OCI-LY7 (cell line): ENCODE data around the gene DCPS. TPM values are rescaled to one million over a fixed set of nuclear protein-coding genes. Genes with fewer than 3 reads are reported as not detected.
A peak's percentile ranks its signal among the peaks of the same experiment; 100 is the strongest.

Experiments used
- BruUV-seq: library from RNA; stranded (reverse); fragments of 400-500 nt; replicated peaks from 2 replicates; lab custom pipeline; 2021; lab: Mats Ljungman, UMichigan
- CTCF ChIA-PET: fragments of 300-600 bp; sonication (Branson Sonifier 250); formaldehyde crosslinking; loops from one replicate; lab custom pipeline; 2022; ENCODE audit warnings: antibody characterized with exemption; ENCODE audit not compliant: unreplicated experiment; lab: Charles Lee
- POLR2A ChIA-PET: fragments of 300-600 bp; sonication (Branson Sonifier 250); formaldehyde crosslinking; loops from one replicate; lab custom pipeline; 2022; ENCODE audit warnings: antibody characterized with exemption; lab: Charles Lee
- DNase-seq: peaks from one replicate; pipeline ENCODE4 v3.0.0-alpha.2; 2015; ENCODE audit warnings: low spot score
- H2AFZ ChIP-seq: fragments of 200-600 bp; sonication (generic), shearing (Covaris generic); 2 replicates; pipeline ENCODE4 v1.6.1; 2014; ENCODE audit warnings: mild to moderate bottlenecking, antibody characterized with exemption, low read length, moderate library complexity
- H3K27ac ChIP-seq: fragments of 200-600 bp; sonication (generic); 2 replicates; pipeline ENCODE4 v1.5.1; 2014; ENCODE audit warnings: mixed run types, low read depth, mild to moderate bottlenecking, moderate library complexity, low read length, inconsistent platforms; ENCODE audit not compliant: poor library complexity, severe bottlenecking
- H3K36me3 ChIP-seq: fragments of 200-600 bp; sonication (generic); 2 replicates; pipeline ENCODE4 v1.6.1; 2014; ENCODE audit warnings: mild to moderate bottlenecking, antibody characterized with exemption, low read length, moderate library complexity, mixed read lengths; ENCODE audit not compliant: insufficient read depth
- H3K4me1 ChIP-seq: fragments of 200-600 bp; sonication (generic); 2 replicates; pipeline ENCODE4 v1.5.1; 2014; ENCODE audit warnings: mild to moderate bottlenecking, low read length; ENCODE audit not compliant: insufficient read depth, poor library complexity, severe bottlenecking
- H3K4me2 ChIP-seq: fragments of 200-600 bp; sonication (generic); 2 replicates; pipeline ENCODE4 v1.6.1; 2014; ENCODE audit warnings: mild to moderate bottlenecking, low read length
- H3K4me3 ChIP-seq: fragments of 200-600 bp; sonication (generic); 2 replicates; pipeline ENCODE4 v1.5.1; 2014; ENCODE audit warnings: mild to moderate bottlenecking, low read depth, low read length; ENCODE audit not compliant: poor library complexity, severe bottlenecking
- H3K79me2 ChIP-seq: fragments of 200-600 bp; sonication (generic); 2 replicates; pipeline ENCODE4 v1.6.1; 2016; ENCODE audit warnings: low read depth, mild to moderate bottlenecking, low read length, moderate library complexity, mixed read lengths; ENCODE audit not compliant: insufficient read depth
- H3K9me2 ChIP-seq: fragments of 200-600 bp; sonication (generic); 2 replicates; pipeline ENCODE4 v1.6.1; 2016; ENCODE audit warnings: mild to moderate bottlenecking, low read length, mixed read lengths; ENCODE audit not compliant: insufficient read depth
- H3K9me3 ChIP-seq: fragments of 200-600 bp; sonication (generic); 2 replicates; pipeline ENCODE4 v1.6.1; 2014; ENCODE audit warnings: mild to moderate bottlenecking, mixed run types, low read length, mixed read lengths
- H4K20me1 ChIP-seq: fragments of 200-600 bp; sonication (generic); 2 replicates; pipeline ENCODE4 v1.6.1; 2014; ENCODE audit warnings: mild to moderate bottlenecking, antibody characterized with exemption, low read length, moderate library complexity, mixed read lengths; ENCODE audit not compliant: insufficient read depth
- EZH2phosphoT487 ChIP-seq: fragments of 200-600 bp; sonication (generic); IDR thresholded peaks from 2 replicates; pipeline ENCODE4 v1.6.1; 2018; ENCODE audit warnings: low read depth, borderline replicate concordance, mild to moderate bottlenecking, mixed run types, antibody characterized with exemption, low read length, moderate library complexity, mixed read lengths
- intact Hi-C: fragments of 100-400 bp; cut with micrococcal nuclease; formaldehyde crosslinking; loops from one replicate; pipeline ENCODE4 v1.10.0; 2022; ENCODE audit not compliant: unreplicated experiment
- total RNA-seq, 2 experiments: library from RNA; depleted of rRNA in 1 of 2; stranded (reverse); fragments of >200 nt in 1 of 2; shearing (Covaris generic) in 1 of 2; gene quantifications; 2 replicates each; pipeline ENCODE4 v1.2.3, GENCODE V29; 2014 to 2022
- TF ChIP-seq, protein P1 (sequence below): fragments of 200-600 bp; sonication (generic); conservative IDR thresholded peaks from 2 replicates; pipeline ENCODE4 v1.5.1; 2014; ENCODE audit warnings: mild to moderate bottlenecking, antibody characterized with exemption, low read length, moderate library complexity, mixed read lengths

Gene DCPS
- total RNA-seq, 2 experiments from 2014 or later = 30.4 to 36.5 TPM

DNA sequence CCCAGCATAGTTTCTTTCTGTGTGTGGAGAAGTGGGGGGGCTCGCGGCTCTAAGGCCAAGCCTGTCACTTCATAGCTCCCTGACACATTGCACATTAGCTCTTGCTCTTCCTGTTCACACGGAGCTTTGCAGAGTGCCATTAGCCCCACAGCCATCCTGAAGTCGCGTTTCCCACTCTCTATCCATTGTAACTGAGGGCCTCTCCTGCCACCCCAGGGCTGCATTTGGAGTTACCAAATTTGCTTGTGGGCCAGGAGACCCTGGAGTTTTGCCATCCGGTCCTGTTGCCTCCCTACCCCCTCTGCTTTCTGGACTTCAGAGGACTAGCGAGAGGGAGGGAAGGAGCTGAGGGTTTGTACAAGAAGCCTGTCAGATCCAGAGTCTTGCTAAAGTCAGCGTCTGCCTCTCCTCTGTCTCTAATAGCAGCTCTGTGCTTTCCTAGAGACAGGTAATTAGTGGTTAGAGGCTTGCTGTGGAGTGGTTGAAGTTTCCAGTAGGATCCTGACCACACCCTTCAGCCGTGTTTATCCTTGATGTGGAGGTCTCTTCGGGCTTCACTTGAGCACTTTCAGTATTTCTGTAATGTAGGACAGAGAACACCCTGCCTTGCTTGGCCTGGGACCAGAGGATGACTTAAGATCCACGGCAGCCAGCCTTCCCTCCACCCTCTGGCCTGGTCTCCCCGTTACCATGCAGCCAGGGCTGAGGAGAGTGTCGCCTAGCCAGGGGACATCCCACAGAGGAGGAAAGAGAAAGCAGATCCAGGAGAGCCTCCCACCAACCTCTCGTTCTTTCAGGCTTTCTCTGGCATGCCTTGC lies 14.1 kb downstream of the DCPS start:
- TF ChIP-seq, protein P1, sequence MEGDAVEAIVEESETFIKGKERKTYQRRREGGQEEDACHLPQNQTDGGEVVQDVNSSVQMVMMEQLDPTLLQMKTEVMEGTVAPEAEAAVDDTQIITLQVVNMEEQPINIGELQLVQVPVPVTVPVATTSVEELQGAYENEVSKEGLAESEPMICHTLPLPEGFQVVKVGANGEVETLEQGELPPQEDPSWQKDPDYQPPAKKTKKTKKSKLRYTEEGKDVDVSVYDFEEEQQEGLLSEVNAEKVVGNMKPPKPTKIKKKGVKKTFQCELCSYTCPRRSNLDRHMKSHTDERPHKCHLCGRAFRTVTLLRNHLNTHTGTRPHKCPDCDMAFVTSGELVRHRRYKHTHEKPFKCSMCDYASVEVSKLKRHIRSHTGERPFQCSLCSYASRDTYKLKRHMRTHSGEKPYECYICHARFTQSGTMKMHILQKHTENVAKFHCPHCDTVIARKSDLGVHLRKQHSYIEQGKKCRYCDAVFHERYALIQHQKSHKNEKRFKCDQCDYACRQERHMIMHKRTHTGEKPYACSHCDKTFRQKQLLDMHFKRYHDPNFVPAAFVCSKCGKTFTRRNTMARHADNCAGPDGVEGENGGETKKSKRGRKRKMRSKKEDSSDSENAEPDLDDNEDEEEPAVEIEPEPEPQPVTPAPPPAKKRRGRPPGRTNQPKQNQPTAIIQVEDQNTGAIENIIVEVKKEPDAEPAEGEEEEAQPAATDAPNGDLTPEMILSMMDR = no peak
- no peak for TF ChIP-seq EZH2phosphoT487
- Histone ChIP-seq H3K79me2 (no peaks in the 10 kb centered on the region), H2AFZ (no peak overlapping the region), H3K36me3 (peaks cover 31% of the 10 kb centered on the region), H3K27ac (no peak overlapping the region), H3K4me2 (no peak overlapping the region), H3K9me3 (0 out of 2 replicates have a peak, but pooled peaks cover 5% of the 10 kb centered on the region), H4K20me1 (no peaks in the 10 kb centered on the region), H3K4me1 (peaks cover 11% of the 10 kb centered on the region), H3K9me2 (no peaks in the 10 kb centered on the region), H3K4me3 (no peak overlapping the region)
- DNase-seq = no peak
- intact Hi-C loops = no loop called here
- ChIA-PET CTCF (no interaction called here), POLR2A (interaction anchor here (0.5 to 0.8 kb wide), 3 partner anchors 13 to 345 kb away, joined by 3 to 4 read pairs (median 4); no protein-coding TSS in a partner anchor)
- no TSS peak for BruUV-seq

DNA sequence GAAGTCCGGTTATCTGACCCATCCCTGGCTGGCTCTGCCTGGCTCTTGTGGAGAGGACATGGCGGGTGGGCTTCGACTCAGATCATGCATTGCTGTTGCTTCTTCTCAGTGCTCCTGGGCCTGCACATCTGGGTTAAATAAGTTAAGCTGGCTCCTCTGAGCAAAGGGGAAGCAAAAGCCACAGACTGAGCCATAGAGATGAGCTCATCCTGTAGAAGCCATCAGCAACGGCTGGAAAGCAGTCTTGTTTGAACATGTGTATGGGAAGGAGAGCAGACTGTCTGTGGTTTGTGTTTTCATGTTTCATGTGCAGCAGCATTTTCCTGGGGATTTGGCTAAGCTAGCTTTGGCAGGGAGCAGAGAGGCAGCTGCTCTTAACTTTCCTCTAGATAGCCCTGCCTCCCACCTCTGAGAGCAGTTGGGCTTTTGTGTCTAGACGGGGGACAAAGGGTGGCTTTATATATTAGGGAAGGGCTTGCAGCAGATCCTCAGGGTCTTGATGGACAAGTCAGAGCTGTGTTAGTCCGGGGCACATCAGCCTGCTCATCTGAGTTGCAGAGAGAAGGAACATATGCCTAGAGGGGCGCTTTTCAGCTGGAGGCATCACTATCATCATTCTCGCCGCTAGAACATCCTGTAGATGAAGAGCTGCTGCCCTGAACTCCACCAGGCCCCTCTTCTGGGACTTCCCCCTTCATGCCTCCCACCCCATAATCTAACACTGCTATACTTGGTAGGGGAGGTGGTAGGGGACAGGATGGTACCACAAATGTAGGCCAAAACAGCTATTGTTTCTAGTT lies 14.9 kb downstream of the DCPS start:
- DNase-seq = peak; percentile 22
- no TSS peak for BruUV-seq
- POLR2A ChIA-PET = interaction anchor here (0.8 kb wide), 1 partner anchor 12 kb away, joined by 3 read pairs; no protein-coding TSS in a partner anchor
- H3K4me2 ChIP-seq = no peak overlapping the region
- no peak overlapping the region for H3K4me3 ChIP-seq
- H3K4me1 ChIP-seq = peaks cover 11% of the 10 kb centered on the region
- H4K20me1 ChIP-seq = no peaks in the 10 kb centered on the region
- H3K9me3 ChIP-seq = 0 out of 2 replicates have a peak, but pooled peaks cover 5% of the 10 kb centered on the region
- H3K9me2 ChIP-seq = no peaks in the 10 kb centered on the region
- CTCF ChIA-PET = no interaction called here
- H3K27ac ChIP-seq = no peak overlapping the region
- no peak overlapping the region for H2AFZ ChIP-seq
- peaks cover 23% of the 10 kb centered on the region for H3K36me3 ChIP-seq
- intact Hi-C loops = no loop called here
- TF ChIP-seq, protein P1 = no peak
- TF ChIP-seq EZH2phosphoT487 = no peak
- no peaks in the 10 kb centered on the region for H3K79me2 ChIP-seq
